ENCODE data around the gene CROCC. TPM values are rescaled to one million over a fixed set of nuclear protein-coding genes. Genes with fewer than 3 reads are reported as not detected.
A peak's percentile ranks its signal among the peaks of the same experiment; 100 is the strongest.
"Not testable (repeated sequence)": the region's sequence is repeated elsewhere in the genome, so short reads cannot be mapped to it uniquely, and the experiment has no call there.

The CROCC gene
- total RNA-seq, 1 donor from 2014 or later, result 40.1 TPM

DNA sequence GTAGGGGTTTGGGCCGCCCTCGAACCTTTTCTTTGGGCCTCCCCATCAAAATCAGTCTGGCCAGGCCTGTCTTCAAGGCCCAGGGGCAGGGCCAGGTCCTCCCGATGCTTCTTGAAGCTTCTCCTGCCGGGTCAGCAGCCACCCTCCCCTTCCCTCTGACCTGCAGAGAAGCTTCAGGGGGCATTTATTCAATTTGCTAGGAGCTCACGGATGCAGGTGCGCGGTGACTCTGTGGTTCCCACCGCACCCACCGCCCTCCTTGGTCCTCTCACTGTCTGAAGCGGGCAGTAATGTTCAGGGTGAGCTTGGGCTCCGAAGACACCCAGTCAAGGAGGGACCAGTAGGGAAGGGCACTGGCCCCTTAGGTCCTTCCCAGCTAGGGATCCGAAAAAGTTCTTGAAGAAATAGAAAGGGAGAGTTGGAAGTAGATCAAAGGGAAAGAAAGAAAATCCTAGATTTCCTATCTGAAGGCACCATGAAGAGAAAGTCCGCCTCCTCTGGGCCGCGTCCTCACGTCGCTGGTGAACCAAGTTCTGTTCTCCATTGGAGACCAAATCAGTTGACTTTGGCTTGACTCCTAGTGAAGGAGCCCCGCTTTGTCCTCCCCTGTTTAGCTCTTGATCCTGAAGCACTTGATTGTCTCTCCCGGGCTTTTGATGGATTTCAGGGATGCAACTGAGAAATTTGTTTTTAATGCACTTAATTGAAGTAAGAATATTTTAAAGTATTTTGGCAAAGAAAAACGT is 34.7 kb upstream of the CROCC start:
- H3K4me1 Mint-ChIP-seq (ENCODE audit: unreplicated experiment), result peaks cover 8% of the 10 kb centered on the region
- H3K4me3 Mint-ChIP-seq, result no peak overlapping the region
- no peaks in the 10 kb centered on the region for H3K9me3 Mint-ChIP-seq
- H3K36me3 Mint-ChIP-seq, result no peaks in the 10 kb centered on the region
- TF ChIP-seq, protein P1, sequence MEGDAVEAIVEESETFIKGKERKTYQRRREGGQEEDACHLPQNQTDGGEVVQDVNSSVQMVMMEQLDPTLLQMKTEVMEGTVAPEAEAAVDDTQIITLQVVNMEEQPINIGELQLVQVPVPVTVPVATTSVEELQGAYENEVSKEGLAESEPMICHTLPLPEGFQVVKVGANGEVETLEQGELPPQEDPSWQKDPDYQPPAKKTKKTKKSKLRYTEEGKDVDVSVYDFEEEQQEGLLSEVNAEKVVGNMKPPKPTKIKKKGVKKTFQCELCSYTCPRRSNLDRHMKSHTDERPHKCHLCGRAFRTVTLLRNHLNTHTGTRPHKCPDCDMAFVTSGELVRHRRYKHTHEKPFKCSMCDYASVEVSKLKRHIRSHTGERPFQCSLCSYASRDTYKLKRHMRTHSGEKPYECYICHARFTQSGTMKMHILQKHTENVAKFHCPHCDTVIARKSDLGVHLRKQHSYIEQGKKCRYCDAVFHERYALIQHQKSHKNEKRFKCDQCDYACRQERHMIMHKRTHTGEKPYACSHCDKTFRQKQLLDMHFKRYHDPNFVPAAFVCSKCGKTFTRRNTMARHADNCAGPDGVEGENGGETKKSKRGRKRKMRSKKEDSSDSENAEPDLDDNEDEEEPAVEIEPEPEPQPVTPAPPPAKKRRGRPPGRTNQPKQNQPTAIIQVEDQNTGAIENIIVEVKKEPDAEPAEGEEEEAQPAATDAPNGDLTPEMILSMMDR (conservative IDR thresholded peaks at IDR 0.05), result no peak
- H3K27ac Mint-ChIP-seq, result no peak overlapping the region
- DNase-seq (ENCODE audit: extremely low spot score, unreplicated experiment), result no peak
- peaks cover 10% of the 10 kb centered on the region for H3K27me3 Mint-ChIP-seq

DNA sequence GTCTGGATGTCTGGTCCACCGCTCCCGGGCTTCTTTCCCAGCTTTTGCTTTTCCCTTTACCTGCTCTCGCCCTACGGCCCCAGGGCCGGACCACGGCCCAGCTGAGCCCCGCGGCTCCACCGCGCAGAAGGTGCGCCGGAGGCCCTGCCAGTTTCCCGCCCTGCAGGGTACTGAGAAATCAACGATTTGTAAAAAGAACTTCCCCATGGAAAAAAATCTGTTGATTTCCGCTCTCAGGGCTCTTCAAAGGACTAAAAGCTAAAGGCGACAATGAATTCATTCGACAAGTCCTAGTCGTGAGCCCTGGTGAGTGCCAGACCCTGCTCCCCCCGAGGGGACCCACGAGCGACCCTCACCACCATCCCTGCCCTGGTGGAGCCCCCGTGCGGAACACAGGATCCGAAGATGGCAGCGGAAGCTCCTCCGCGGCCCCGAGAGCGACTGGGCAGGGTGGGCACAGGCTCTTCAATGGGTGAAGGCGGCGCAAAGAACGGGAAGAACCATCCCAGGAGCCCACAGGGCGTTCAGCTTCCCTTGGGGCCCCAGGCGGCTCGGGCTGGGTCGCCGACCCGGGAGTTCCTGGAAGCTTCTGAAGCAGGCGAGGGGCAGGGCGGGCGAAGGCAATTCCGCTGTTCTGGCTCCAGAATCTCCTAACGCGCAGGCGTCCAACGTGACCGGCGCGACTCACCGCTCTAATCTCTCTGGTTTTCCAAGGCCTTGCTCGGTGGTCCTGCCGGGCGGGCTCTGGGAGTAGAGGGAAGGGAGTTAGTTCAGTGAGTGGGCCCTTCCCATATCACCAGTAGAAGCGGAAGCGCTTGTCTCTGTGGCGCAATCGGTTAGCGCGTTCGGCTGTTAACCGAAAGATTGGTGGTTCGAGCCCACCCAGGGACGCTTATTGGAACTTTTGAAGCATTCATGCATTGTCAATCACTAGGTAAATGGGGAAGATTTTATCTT is 32.6 kb upstream of the CROCC start:
- no peaks in the 10 kb centered on the region for H3K36me3 Mint-ChIP-seq
- H3K27me3 Mint-ChIP-seq, result peaks cover 6% of the 10 kb centered on the region
- TF ChIP-seq, protein P1 (conservative IDR thresholded peaks at IDR 0.05), result no peak
- peak overlapping the region; percentile 83 for H3K4me3 Mint-ChIP-seq
- peak; percentile 74 for DNase-seq (ENCODE audit: extremely low spot score, unreplicated experiment)
- peaks cover under 1% of the 10 kb centered on the region for H3K4me1 Mint-ChIP-seq (ENCODE audit: unreplicated experiment)
- peak overlapping the region; percentile 91 for H3K27ac Mint-ChIP-seq
- no peaks in the 10 kb centered on the region for H3K9me3 Mint-ChIP-seq

DNA sequence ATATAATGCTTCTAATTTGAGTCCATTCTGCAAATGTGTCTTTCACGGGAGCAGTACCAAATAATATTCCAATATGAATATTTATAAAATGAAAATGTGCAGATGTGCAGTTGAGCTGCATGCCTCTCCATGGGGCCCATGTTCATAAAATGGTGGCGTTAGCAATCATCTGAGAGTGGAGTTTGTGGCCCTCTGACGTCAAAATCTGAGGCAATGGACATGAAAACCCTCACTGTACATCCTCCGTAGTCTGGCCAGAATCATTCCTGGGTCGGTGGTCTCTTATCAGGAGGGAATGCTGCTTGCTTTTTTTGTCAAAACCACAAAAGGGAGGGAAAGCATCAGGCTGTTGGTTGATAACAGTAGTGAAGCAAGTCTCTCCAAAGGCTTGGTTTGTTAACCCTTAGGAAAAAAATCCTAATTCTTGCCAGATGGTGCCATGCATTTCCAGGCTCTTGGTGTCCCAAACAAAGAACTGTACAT is 31.2 kb upstream of the CROCC start:
- H3K4me3 Mint-ChIP-seq; DNase-seq (ENCODE audit: extremely low spot score, unreplicated experiment); H3K36me3 Mint-ChIP-seq; H3K9me3 Mint-ChIP-seq; H3K27ac Mint-ChIP-seq; H3K27me3 Mint-ChIP-seq; H3K4me1 Mint-ChIP-seq (ENCODE audit: unreplicated experiment): not testable (repeated sequence)

- not testable (repeated sequence) for H3K36me3 Mint-ChIP-seq; H3K9me3 Mint-ChIP-seq; H3K4me1 Mint-ChIP-seq (ENCODE audit: unreplicated experiment); H3K4me3 Mint-ChIP-seq; DNase-seq (ENCODE audit: extremely low spot score, unreplicated experiment); H3K27me3 Mint-ChIP-seq
- peak overlapping the region; percentile 49 for H3K27ac Mint-ChIP-seq
Observed at GRCh38 chr1:16891057-16891456, 30.7 kb upstream of the CROCC start.

DNA sequence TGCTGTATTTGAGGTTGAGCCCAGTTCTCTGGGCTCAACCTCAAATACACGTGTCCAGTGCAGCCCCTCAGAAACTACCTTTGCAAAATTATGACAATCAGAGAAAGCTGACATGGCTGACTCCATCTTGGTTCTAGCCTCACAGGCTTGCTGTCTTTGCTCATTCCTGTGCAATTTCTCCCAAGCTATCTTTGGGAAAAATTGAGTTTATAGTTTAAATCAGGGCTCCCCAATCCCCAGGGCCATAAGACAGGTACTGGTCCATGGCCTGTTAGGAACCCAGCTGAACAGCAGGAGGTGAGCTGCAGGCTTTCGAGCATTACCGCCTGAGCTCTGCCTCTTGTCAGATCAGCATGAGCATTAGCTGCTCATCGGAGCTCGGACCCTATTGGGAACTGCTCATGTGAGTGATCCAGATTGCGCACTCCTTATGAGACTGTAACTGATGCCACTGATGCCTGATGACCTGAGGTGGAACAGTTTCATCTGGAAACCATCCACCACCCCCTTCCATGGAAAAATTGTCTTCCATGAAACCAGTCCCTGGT is 28.7 kb upstream of the CROCC start:
- not testable (repeated sequence) for H3K27me3 Mint-ChIP-seq; H3K36me3 Mint-ChIP-seq; H3K9me3 Mint-ChIP-seq; H3K27ac Mint-ChIP-seq; DNase-seq (ENCODE audit: extremely low spot score, unreplicated experiment); H3K4me3 Mint-ChIP-seq
- peaks cover 17% of the 10 kb centered on the region for H3K4me1 Mint-ChIP-seq (ENCODE audit: unreplicated experiment)

- H3K27me3 Mint-ChIP-seq; H3K4me3 Mint-ChIP-seq; H3K36me3 Mint-ChIP-seq; H3K9me3 Mint-ChIP-seq; DNase-seq (ENCODE audit: extremely low spot score, unreplicated experiment): not testable (repeated sequence)
- Mint-ChIP-seq H3K4me1 (ENCODE audit: unreplicated experiment) (peaks cover 17% of the 10 kb centered on the region), H3K27ac (peak overlapping the region; percentile 100)
Observed at GRCh38 chr1:16893796-16894195, 27.9 kb upstream of the CROCC start.

GRCh38 chr1:16894338-16894737 is 27.4 kb upstream of the CROCC start:
- Mint-ChIP-seq H3K27ac (peak overlapping the region; percentile 100), H3K4me1 (ENCODE audit: unreplicated experiment) (peaks cover 17% of the 10 kb centered on the region), H3K4me3 (peak overlapping the region; percentile 60)
- H3K27me3 Mint-ChIP-seq; DNase-seq (ENCODE audit: extremely low spot score, unreplicated experiment); H3K9me3 Mint-ChIP-seq; H3K36me3 Mint-ChIP-seq: not testable (repeated sequence)

GRCh38 chr1:16895233-16895597 is 26.5 kb upstream of the CROCC start:
- Mint-ChIP-seq H3K27ac (peak overlapping the region; percentile 100), H3K4me3 (peak overlapping the region; percentile 89), H3K4me1 (ENCODE audit: unreplicated experiment) (peaks cover 17% of the 10 kb centered on the region)
- not testable (repeated sequence) for H3K9me3 Mint-ChIP-seq; DNase-seq (ENCODE audit: extremely low spot score, unreplicated experiment); H3K36me3 Mint-ChIP-seq; H3K27me3 Mint-ChIP-seq

GRCh38 chr1:16895598-16896315 is 26.0 kb upstream of the CROCC start, which contains the start of gene RNU1-2:
RNU1-2 (plus strand) TSS chr1:16895980.
- peak within 1 kb of the TSS; percentile 89 for H3K4me3 Mint-ChIP-seq
- not testable (repeated sequence) for H3K27me3 Mint-ChIP-seq, H3K36me3 Mint-ChIP-seq, H3K9me3 Mint-ChIP-seq
- peaks cover 20% of the 10 kb centered on the region for H3K4me1 Mint-ChIP-seq (ENCODE audit: unreplicated experiment)
- peak within 1 kb of the TSS; percentile 100 for H3K27ac Mint-ChIP-seq
- peak; percentile 86 for DNase-seq (ENCODE audit: extremely low spot score, unreplicated experiment)

DNA sequence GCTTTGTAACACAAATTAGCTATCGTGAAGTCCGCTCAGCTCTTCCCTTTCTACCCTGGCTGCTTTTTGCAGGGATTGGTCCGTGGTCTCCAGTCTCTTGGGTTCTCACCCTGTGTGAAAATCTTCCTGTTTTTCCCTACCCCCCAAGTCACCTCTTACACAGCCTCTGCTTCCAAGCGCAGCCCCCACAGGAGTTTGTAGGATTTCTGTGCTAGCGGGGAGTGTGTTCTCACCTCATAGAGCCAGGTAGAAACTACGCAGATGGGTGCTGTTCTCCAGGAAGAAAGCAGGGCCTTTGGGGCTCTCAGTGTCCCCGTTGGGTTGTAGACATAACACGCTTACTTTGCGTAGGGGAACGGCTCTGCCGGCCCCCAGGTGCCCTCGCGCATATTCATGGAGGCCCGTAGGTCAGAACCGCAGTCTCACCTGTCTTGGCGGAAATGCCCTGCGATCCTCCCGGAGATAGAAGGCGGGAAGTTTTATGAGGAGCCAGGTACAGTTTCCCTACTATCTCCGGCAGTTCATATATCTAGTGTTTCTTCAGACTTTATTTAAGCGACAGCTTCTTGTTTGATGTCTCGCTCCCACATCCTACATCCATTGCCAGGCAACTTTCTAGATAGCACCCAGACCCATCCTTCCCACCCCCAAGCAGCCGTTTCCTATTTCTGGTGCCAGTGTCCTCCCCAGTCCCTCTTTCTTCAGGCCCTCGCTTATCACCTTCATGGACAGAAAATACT is 25.2 kb upstream of the CROCC start:
- peak overlapping the region; percentile 100 for H3K27ac Mint-ChIP-seq
- H3K36me3 Mint-ChIP-seq, H3K27me3 Mint-ChIP-seq, H3K9me3 Mint-ChIP-seq: not testable (repeated sequence)
- peak; percentile 79 for DNase-seq (ENCODE audit: extremely low spot score, unreplicated experiment)
- peaks cover 23% of the 10 kb centered on the region for H3K4me1 Mint-ChIP-seq (ENCODE audit: unreplicated experiment)
- peak overlapping the region; percentile 89 for H3K4me3 Mint-ChIP-seq

Data from type B pancreatic cell (in vitro differentiated cells).